Measurements from ENCODE around the gene CSNK1D. TPM values are rescaled to one million over a fixed set of nuclear protein-coding genes. Genes with fewer than 3 reads are reported as not detected.
A peak's percentile ranks its signal among the peaks of the same experiment; 100 is the strongest.

The CSNK1D gene
- total RNA-seq, 1 experiment from 2014 or later: 137 TPM

DNA sequence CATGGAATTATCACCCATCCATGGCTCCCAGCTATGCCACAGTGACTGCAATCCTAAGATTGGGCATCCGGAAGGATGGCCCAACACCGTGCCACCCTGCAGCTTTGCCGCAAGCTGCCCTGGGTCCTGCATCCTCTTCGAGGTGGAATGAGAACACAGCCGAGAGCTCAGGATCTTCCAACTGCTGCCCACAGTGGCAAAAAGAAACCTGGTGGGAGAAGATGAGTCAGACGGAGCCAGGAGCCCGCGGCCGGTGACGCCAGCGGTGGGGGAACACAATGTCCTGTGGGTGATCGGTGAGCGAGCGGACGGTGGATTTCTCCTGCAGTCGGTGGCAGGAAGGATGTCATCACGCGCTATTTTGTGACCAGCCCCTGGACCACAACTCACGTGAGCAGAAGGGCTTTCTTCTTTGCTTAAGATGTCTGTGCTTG is 23.8 kb upstream of the CSNK1D start:
- Histone ChIP-seq H3K4me2 (ENCODE audit: insufficient read depth, insufficient read length, low read length) (no peak overlapping the region), H3K14ac (ENCODE audit: insufficient read depth, low read length) (no peak overlapping the region), H2BK120ac (ENCODE audit: low read depth, low read length, poor library complexity, severe bottlenecking) (no peak overlapping the region), H2AFZ (ENCODE audit: low read length) (no peak overlapping the region), H2BK12ac (ENCODE audit: insufficient read length, low read depth, low read length) (no peak overlapping the region), H4K5ac (ENCODE audit: insufficient read length, low read depth, low read length) (no peak overlapping the region), H2AK5ac (ENCODE audit: insufficient read length, low read length) (no peak overlapping the region), H3K4me1 (ENCODE audit: insufficient read depth, low read length) (no peaks in the 10 kb centered on the region; the same call in 1 of the 2 replicates), H4K20me1 (ENCODE audit: control insufficient read depth, insufficient read depth, insufficient read length) (no peaks in the 10 kb centered on the region), H2BK15ac (ENCODE audit: low read depth, low read length) (no peak overlapping the region), H3K56ac (ENCODE audit: insufficient read length, low read depth, low read length) (no peak overlapping the region), H3K18ac (ENCODE audit: insufficient read length, low read depth, low read length) (no peak overlapping the region), H3K79me1 (ENCODE audit: insufficient read depth, low read depth, low read length, poor library complexity, severe bottlenecking) (no peaks in the 10 kb centered on the region), H3K9ac (ENCODE audit: extremely low read depth, insufficient read length, low read length) (no peak overlapping the region), H3K4ac (ENCODE audit: low read depth, low read length) (no peak overlapping the region), H3K79me2 (ENCODE audit: insufficient read depth, low read length) (no peaks in the 10 kb centered on the region), H3K27me3 (ENCODE audit: insufficient read depth, low read length) (no peaks in the 10 kb centered on the region), H3T11ph (ENCODE audit: low read length) (no peak overlapping the region), H3K9me3 (ENCODE audit: control insufficient read depth, low read depth, low read length) (no peaks in the 10 kb centered on the region), H2BK20ac (ENCODE audit: low read depth, low read length, poor library complexity, severe bottlenecking) (no peak overlapping the region), H4K91ac (ENCODE audit: insufficient read length, low read depth, low read length) (no peak overlapping the region), H2BK5ac (ENCODE audit: insufficient read length, low read length) (no peak overlapping the region), H3K27ac (ENCODE audit: insufficient read length, low read depth, low read length) (no peak overlapping the region), H4K8ac (replicated peaks; ENCODE audit: insufficient read length, low read depth, low read length) (no peak overlapping the region), H3K23ac (ENCODE audit: insufficient read length, low read depth, low read length) (no peak overlapping the region), H3K23me2 (ENCODE audit: insufficient read length, low read depth, low read length, poor library complexity, severe bottlenecking) (peaks cover 7% of the 10 kb centered on the region)
- no peaks in the 10 kb centered on the region for H3K36me3 Mint-ChIP-seq (ENCODE audit: insufficient read depth in 1 of 3, low read depth in 3 of 3)
- peaks cover 45% of the 10 kb centered on the region for H3K27me3 Mint-ChIP-seq (ENCODE audit: low read depth)
- no CpG with 5 or more reads among the region's 19 CpGs for WGBS (ENCODE audit: extremely low coverage, insufficient read length, low lambda C conversion rate)
- peaks cover 12 to 35% of the 10 kb centered on the region in 2 experiments; a peak in 3 of 4 replicates for H3K4me1 Mint-ChIP-seq
- H3K9me3 Mint-ChIP-seq: no peaks in the 10 kb centered on the region
- no peak overlapping the region for H3K27ac Mint-ChIP-seq
- peak overlapping the region in 1 of 2 experiments; percentile 60; a peak in 1 of 5 replicates for H3K4me3 Mint-ChIP-seq
- no peak for DNase-seq
- TF ChIP-seq CTCF (conservative IDR thresholded peaks at IDR 0.05): no peak

Measured in H9 (cell line).